ENCODE measurements around the gene ANO8. TPM values are rescaled to one million over a fixed set of nuclear protein-coding genes. Genes with fewer than 3 reads are reported as not detected.

Gene ANO8, protein sequence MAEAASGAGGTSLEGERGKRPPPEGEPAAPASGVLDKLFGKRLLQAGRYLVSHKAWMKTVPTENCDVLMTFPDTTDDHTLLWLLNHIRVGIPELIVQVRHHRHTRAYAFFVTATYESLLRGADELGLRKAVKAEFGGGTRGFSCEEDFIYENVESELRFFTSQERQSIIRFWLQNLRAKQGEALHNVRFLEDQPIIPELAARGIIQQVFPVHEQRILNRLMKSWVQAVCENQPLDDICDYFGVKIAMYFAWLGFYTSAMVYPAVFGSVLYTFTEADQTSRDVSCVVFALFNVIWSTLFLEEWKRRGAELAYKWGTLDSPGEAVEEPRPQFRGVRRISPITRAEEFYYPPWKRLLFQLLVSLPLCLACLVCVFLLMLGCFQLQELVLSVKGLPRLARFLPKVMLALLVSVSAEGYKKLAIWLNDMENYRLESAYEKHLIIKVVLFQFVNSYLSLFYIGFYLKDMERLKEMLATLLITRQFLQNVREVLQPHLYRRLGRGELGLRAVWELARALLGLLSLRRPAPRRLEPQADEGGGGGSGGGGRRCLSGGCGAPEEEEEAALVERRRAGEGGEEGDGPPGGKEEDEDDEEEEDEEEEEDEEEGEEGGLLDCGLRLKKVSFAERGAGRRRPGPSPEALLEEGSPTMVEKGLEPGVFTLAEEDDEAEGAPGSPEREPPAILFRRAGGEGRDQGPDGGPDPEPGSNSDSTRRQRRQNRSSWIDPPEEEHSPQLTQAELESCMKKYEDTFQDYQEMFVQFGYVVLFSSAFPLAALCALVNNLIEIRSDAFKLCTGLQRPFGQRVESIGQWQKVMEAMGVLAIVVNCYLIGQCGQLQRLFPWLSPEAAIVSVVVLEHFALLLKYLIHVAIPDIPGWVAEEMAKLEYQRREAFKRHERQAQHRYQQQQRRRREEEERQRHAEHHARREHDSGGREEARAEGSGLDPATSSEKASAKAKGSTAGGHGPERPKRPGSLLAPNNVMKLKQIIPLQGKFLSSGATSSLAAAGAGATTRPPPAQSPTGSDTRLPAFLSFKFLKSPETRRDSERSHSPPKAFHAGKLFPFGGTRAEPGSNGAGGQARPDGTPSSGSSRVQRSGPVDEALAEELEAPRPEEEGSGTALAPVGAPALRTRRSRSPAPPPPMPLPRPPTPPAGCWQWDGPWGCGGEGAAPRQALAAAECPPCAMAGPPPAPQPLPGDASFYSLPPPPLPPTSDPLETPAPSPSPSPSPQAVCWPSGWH
- total RNA-seq (10 to 100 TPM in 8 of 9 donors, 1 to 10 TPM in 1; 4.8 to 78.0 (median 26.5) TPM), polyA plus RNA-seq (10 to 100 TPM in 2 of 3 donors, 1 to 10 TPM in 1; 4.4 to 70.7 (median 33.0) TPM)
- long read RNA-seq, donor 1: 0 reads
- long read RNA-seq, donor 2: 0 reads
- long read RNA-seq, donor 3: 0 reads
- long read RNA-seq, donor 4: 0 reads
- long read RNA-seq, donor 5, partial matches to known transcripts: 1 of 1 reads
- long read RNA-seq, donor 5, other reads (novel, unspliced or antisense): 0 of 1 reads
- long read RNA-seq, donor 6: 0 reads
- long read RNA-seq, donor 7: 0 reads
- long read RNA-seq, donor 8: 0 reads
- long read RNA-seq, donor 9: 0 reads
- long read RNA-seq, donor 10: 0 reads

DNA sequence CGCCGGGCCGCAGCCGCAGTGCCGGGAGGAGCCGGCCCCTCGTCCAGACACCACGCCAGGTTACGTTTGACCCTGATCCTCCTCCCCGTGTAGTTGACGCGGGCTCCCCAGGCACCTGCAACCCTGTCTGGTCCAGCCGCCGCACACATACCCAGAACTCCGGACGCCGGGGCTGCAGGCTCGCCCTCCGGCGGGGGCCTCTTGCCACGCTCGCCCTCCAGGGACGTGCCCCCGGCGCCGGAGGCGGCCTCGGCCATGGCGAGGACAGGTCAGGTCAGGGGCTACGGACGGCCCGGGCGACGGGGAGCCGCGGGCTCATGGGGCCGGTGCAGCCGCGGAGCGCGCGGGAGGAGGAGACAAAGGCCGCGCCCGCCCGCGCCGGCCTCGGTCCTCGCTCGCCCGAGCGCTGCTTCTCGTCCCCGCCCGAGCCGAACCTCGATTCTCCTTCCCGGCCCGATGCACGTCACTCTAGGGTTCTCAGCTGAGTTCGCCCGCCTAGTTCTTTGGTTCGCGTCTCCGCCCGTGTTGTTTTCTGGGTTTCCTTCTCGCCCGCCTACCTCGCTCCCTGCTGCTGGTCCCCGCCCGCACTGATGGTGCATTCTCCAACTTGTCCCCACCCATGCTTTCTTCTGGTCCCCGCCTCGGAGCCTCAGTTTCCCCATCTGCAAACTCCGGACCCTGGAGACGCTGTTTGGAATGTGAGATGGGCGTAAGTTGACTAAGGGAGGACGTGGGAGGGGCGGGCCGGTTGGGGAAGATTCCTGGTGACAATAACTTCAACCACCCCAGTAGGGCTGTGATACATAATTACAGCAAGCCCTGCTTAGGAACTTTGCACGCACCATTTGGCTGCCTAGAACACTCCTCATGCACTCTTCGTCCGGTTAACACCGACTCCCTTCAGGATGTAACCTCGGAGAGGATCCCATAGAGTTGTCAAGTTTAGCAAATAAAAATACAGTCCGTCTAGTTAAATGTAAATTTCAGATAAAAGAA lies at the start of gene ANO8:
Gene ANO8 (minus strand): TSS at position 442 of the 996 bp plus-strand sequence. CDS start 185 bp downstream, at position 257.
- intact Hi-C loops (cut with DNase I): no loop called here
- 2 to 8% (median 4%) methylated on average over 30 to 86 of the region's 86 CpGs for WGBS, 4 donors

DNA sequence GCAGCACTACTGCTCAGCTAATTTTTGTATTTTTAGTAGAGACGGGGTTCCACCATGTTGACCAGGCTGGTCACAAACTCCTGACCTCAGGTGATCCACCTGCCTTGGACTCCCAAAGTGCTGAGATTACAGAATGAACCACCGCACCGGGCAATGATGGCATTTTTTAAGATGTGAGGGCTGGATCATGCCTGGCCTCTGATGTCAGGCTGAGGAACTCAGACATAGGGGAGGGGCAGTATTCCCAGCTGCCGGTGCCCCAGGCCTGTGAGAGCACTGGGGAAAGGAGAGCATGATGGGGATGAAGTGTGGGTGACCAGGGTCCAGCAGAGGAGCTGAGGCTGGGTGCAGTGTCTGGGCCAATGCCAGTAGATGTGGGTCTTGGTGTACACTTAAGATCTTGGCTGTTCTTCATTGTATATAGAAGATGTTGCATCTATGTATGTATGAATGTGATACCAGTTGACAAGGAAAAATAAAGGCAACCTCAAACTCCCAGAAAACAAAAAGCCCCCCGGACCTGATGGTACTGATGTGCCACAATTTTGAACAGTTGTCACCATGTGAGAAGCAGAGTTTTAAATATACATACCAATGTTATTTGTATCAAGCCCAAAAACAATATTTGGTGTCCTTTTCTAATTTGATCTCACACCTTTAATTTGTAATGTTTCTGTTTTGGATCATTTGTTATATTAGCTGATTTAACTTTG lies 45.9 kb upstream of the ANO8 start:
- H3K4me1 ChIP-seq (replicated peaks in 1 of 2): peaks cover 9 to 12% of the 10 kb centered on the region in 2 donors
- intact Hi-C loops (cut with DNase I): loop anchor here (10.0 kb wide), 2 partner anchors 76 to 86 kb away; partner anchors contain the start of genes ABHD8 (in 1 of the 2), DDA1 (in 1 of the 2) and MRPL34 (in 1 of the 2)
- no peaks in the 10 kb centered on the region for H3K36me3 ChIP-seq (replicated peaks in 1 of 2)
- 92 to 100% (median 97%) methylated on average over 5 of the region's 5 CpGs for WGBS, 4 donors
- TF ChIP-seq, protein P1, sequence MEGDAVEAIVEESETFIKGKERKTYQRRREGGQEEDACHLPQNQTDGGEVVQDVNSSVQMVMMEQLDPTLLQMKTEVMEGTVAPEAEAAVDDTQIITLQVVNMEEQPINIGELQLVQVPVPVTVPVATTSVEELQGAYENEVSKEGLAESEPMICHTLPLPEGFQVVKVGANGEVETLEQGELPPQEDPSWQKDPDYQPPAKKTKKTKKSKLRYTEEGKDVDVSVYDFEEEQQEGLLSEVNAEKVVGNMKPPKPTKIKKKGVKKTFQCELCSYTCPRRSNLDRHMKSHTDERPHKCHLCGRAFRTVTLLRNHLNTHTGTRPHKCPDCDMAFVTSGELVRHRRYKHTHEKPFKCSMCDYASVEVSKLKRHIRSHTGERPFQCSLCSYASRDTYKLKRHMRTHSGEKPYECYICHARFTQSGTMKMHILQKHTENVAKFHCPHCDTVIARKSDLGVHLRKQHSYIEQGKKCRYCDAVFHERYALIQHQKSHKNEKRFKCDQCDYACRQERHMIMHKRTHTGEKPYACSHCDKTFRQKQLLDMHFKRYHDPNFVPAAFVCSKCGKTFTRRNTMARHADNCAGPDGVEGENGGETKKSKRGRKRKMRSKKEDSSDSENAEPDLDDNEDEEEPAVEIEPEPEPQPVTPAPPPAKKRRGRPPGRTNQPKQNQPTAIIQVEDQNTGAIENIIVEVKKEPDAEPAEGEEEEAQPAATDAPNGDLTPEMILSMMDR (IDR thresholded peaks at IDR 0.05): no peak
- no peak for TF ChIP-seq POLR2A (IDR thresholded peaks at IDR 0.05)
- H3K4me3 ChIP-seq: no peak overlapping the region
- no peaks in the 10 kb centered on the region for H3K27me3 ChIP-seq
- DNase-seq: no peak
- no peaks in the 10 kb centered on the region for H3K9me3 ChIP-seq (replicated peaks in 1 of 3)
- H3K27ac ChIP-seq: no peak overlapping the region

More for the DNA sequence above, at the start of gene ANO8:
- H3K4me1 ChIP-seq (replicated peaks in 1 of 2): peaks cover 8 to 26% of the 10 kb centered on the region in 2 donors
- H3K27me3 ChIP-seq: no peaks in the 10 kb centered on the region
- H3K4me3 ChIP-seq: peak within 1 kb of the TSS; percentile 6 to 76 (median 50)
- peak in 1 of 2 donors; percentile 79 for TF ChIP-seq POLR2A (IDR thresholded peaks at IDR 0.05)
- TF ChIP-seq, protein P1 (IDR thresholded peaks at IDR 0.05): no peak
- H3K36me3 ChIP-seq (replicated peaks in 1 of 2): no peaks in the 10 kb centered on the region
- peak; percentile 92 to 96 (median 94) for DNase-seq
- no peaks in the 10 kb centered on the region for H3K9me3 ChIP-seq (replicated peaks in 1 of 3)
- H3K27ac ChIP-seq: peak within 1 kb of the TSS; percentile 72 to 91 (median 83)

DNA sequence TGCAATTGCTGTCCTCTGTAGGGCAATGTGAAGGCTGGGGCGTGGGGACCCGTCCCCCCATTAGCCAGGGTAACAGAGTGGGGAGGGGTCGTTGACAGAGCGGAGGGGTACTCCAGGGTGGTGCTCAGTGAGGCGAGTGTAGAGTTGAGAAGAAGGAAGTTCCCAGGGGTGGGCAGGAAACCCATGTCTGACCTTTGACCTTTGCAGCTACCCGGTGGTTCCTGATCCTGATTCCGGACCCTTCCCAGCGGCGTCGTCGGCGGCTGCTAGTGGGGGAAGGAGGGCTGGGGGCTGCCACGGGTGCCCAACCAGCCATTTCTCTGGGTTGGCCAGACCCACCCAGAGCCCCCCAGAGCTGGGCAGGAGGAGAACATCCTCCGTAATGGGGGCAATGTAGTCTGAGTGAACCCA lies 44.6 kb upstream of the ANO8 start:
- DNase-seq: peak in 2 of 7 donors; percentile 27 to 65
- peak overlapping the region in 1 of 5 donors; percentile 34 for H3K27ac ChIP-seq
- no peak overlapping the region for H3K4me3 ChIP-seq
- H3K4me1 ChIP-seq (replicated peaks in 1 of 2): peaks cover 9 to 12% of the 10 kb centered on the region in 2 donors
- TF ChIP-seq, protein P1 (IDR thresholded peaks at IDR 0.05): no peak
- no peak for TF ChIP-seq POLR2A (IDR thresholded peaks at IDR 0.05)
- intact Hi-C loops (cut with DNase I): no loop called here
- H3K27me3 ChIP-seq: no peaks in the 10 kb centered on the region
- WGBS, 4 donors: 30 to 50% (median 37%) methylated on average over 8 to 14 of the region's 14 CpGs
- no peaks in the 10 kb centered on the region for H3K36me3 ChIP-seq (replicated peaks in 1 of 2)
- H3K9me3 ChIP-seq (replicated peaks in 1 of 3): no peaks in the 10 kb centered on the region

All from adrenal gland (tissue), 19 donors.